Gastrocnemius medialis (tissue), 4 donors: ENCODE measurements around the gene ARRB1.

Experiments
- POLR2A ChIP-seq, 2 donors: fragments of 450-650 bp; IDR thresholded peaks; one replicate each; pipeline ENCODE4 v1.6.1; 2017; ENCODE audit warnings: antibody characterized with exemption in 2 of 2, mild to moderate bottlenecking in 2 of 2, moderate library complexity in 2 of 2
- TF ChIP-seq, protein P1 (sequence below), 5 experiments: fragments of 450-650 bp in 3 of 5; fragments of 200-600 bp in 2 of 5; sonication (generic) in 2 of 5; IDR thresholded peaks in 4 of 5; conservative IDR thresholded peaks in 1 of 5; 1 replicate in 4 of 5; 2 replicates in 1 of 5; pipeline ENCODE4 v1.5.1; 2016 to 2019; ENCODE audit warnings: antibody characterized with exemption in 5 of 5, mild to moderate bottlenecking in 3 of 5, moderate library complexity in 3 of 5

DNA sequence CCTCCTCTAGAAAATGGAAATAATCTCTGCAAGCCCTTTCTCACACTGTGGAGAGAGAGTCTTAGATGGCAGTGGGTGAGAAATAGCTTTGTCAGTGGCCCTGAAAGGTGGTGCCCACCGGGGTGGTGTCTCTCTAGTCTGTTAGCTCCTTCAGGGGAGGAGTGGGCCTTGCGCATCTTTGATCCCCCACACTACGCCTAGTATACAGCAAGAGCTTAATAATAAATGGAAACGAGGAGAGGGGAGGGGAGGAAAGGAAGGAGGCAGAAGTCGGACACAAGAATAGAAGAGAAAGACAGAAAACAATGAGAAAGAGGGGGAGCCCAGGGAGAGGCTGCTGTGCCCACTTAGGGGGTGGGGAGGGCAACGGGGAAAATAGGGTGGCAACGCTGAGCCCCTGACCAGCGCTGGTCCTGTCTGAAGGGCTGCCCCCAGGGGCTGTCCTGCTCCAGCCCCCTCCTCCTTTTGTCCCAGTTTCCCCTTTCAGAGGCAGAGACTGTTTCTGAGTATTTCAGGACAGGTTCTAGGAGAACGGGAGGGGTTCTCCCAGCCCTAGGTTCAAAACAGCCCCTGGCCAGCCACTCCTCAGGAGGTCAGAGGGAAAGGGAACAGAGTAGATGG, 1.2 kb downstream of the ARRB1 start:
- TF ChIP-seq, protein P1, sequence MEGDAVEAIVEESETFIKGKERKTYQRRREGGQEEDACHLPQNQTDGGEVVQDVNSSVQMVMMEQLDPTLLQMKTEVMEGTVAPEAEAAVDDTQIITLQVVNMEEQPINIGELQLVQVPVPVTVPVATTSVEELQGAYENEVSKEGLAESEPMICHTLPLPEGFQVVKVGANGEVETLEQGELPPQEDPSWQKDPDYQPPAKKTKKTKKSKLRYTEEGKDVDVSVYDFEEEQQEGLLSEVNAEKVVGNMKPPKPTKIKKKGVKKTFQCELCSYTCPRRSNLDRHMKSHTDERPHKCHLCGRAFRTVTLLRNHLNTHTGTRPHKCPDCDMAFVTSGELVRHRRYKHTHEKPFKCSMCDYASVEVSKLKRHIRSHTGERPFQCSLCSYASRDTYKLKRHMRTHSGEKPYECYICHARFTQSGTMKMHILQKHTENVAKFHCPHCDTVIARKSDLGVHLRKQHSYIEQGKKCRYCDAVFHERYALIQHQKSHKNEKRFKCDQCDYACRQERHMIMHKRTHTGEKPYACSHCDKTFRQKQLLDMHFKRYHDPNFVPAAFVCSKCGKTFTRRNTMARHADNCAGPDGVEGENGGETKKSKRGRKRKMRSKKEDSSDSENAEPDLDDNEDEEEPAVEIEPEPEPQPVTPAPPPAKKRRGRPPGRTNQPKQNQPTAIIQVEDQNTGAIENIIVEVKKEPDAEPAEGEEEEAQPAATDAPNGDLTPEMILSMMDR (IDR thresholded peaks at IDR 0.05 in 4 of 5, conservative IDR thresholded peaks at IDR 0.05 in 1 of 5), result no peak
- no peak for TF ChIP-seq POLR2A (IDR thresholded peaks at IDR 0.05)
